ENCODE measurements around the gene B4GALT6. TPM values are rescaled to one million over a fixed set of nuclear protein-coding genes. Genes with fewer than 3 reads are reported as not detected.

The B4GALT6 gene
- total RNA-seq, 2 donors from 2014 or later, result 3.4 to 5.6 TPM

- Histone ChIP-seq H3K4me1 (no peaks in the 10 kb centered on the region), H3K9me3 (no peaks in the 10 kb centered on the region), H3K36me3 (no peaks in the 10 kb centered on the region), H3K27ac (no peak overlapping the region), H3K4me3 (no peak overlapping the region), H3K27me3 (no peaks in the 10 kb centered on the region)
- no peak for DNase-seq (ENCODE audit: low spot score)
- TF ChIP-seq CTCF (IDR thresholded peaks at IDR 0.05), result no peak
Observed at GRCh38 chr18:31652357-31652756, 32.0 kb downstream of the B4GALT6 start.

- DNase-seq (ENCODE audit: low spot score), result no peak
- no peak for TF ChIP-seq CTCF (IDR thresholded peaks at IDR 0.05)
- Histone ChIP-seq H3K4me1 (no peaks in the 10 kb centered on the region), H3K27me3 (no peaks in the 10 kb centered on the region), H3K36me3 (no peaks in the 10 kb centered on the region), H3K27ac (no peak overlapping the region), H3K9me3 (no peaks in the 10 kb centered on the region), H3K4me3 (no peak overlapping the region)
Observed at GRCh38 chr18:31651369-31651768, 33.0 kb downstream of the B4GALT6 start.

GRCh38 chr18:31649978-31650719 lies 34.2 kb downstream of the B4GALT6 start:
- no peaks in the 10 kb centered on the region for H3K9me3 ChIP-seq
- no peak for DNase-seq (ENCODE audit: low spot score)
- no peaks in the 10 kb centered on the region for H3K4me1 ChIP-seq
- no peaks in the 10 kb centered on the region for H3K27me3 ChIP-seq
- no peaks in the 10 kb centered on the region for H3K36me3 ChIP-seq
- H3K27ac ChIP-seq, result no peak overlapping the region
- no peak for TF ChIP-seq CTCF (IDR thresholded peaks at IDR 0.05)
- H3K4me3 ChIP-seq, result no peak overlapping the region

GRCh38 chr18:31649449-31649848 lies 34.9 kb downstream of the B4GALT6 start:
- Histone ChIP-seq H3K36me3 (no peaks in the 10 kb centered on the region), H3K4me3 (no peak overlapping the region), H3K27me3 (no peaks in the 10 kb centered on the region), H3K4me1 (no peaks in the 10 kb centered on the region), H3K9me3 (no peaks in the 10 kb centered on the region), H3K27ac (no peak overlapping the region)
- DNase-seq (ENCODE audit: low spot score), result no peak
- no peak for TF ChIP-seq CTCF (IDR thresholded peaks at IDR 0.05)

- Histone ChIP-seq H3K9me3 (no peaks in the 10 kb centered on the region), H3K4me1 (no peaks in the 10 kb centered on the region), H3K27me3 (no peaks in the 10 kb centered on the region), H3K27ac (no peak overlapping the region), H3K36me3 (no peaks in the 10 kb centered on the region), H3K4me3 (no peak overlapping the region)
- TF ChIP-seq CTCF (IDR thresholded peaks at IDR 0.05), result no peak
- no peak for DNase-seq (ENCODE audit: low spot score)
Observed at GRCh38 chr18:31648966-31649429, 35.4 kb downstream of the B4GALT6 start.

GRCh38 chr18:31648458-31648857 lies 35.9 kb downstream of the B4GALT6 start:
- no peak overlapping the region for H3K27ac ChIP-seq
- H3K36me3 ChIP-seq, result no peaks in the 10 kb centered on the region
- H3K9me3 ChIP-seq, result no peaks in the 10 kb centered on the region
- no peak for DNase-seq (ENCODE audit: low spot score)
- no peak for TF ChIP-seq CTCF (IDR thresholded peaks at IDR 0.05)
- H3K4me1 ChIP-seq, result no peaks in the 10 kb centered on the region
- no peaks in the 10 kb centered on the region for H3K27me3 ChIP-seq
- H3K4me3 ChIP-seq, result no peak overlapping the region

Measured in right atrium auricular region (tissue), 2 donors.